Muscle layer of colon (tissue), 2 donors: Measurements from ENCODE around the gene ADAM12.

Source experiments
- H3K27ac ChIP-seq: one replicate; pipeline ENCODE4 v1.7.0; 2013; ENCODE audit warnings: low read depth, mild to moderate bottlenecking, low read length, moderate library complexity
- H3K27me3 ChIP-seq, 2 donors: one replicate each; pipeline ENCODE4 v1.7.0; 2013; ENCODE audit warnings: low read length in 2 of 2, mild to moderate bottlenecking in 2 of 2; ENCODE audit not compliant: insufficient read depth in 2 of 2, control insufficient read depth in 1 of 2
- H3K36me3 ChIP-seq: one replicate; pipeline ENCODE4 v1.7.0; 2013; ENCODE audit warnings: mild to moderate bottlenecking, low read length; ENCODE audit not compliant: insufficient read depth
- H3K4me1 ChIP-seq: one replicate; pipeline ENCODE4 v1.7.0; 2013; ENCODE audit warnings: mild to moderate bottlenecking, low read length; ENCODE audit not compliant: insufficient read depth
- H3K4me3 ChIP-seq, 2 donors: one replicate each; pipeline ENCODE4 v1.7.0; 2013; ENCODE audit warnings: low read length in 2 of 2, low read depth in 1 of 2, mild to moderate bottlenecking in 1 of 2, moderate library complexity in 1 of 2
- H3K9ac ChIP-seq: one replicate; pipeline ENCODE4 v1.7.0; 2013; ENCODE audit warnings: low read length
- H3K9me3 ChIP-seq: one replicate; pipeline ENCODE4 v1.7.0; 2013; ENCODE audit warnings: mild to moderate bottlenecking, low read length
- donor health status: abdominal sarcoma.
- donor health status: Adenocarcinoma of cecum.

Gene ADAM12

GRCh38 chr10:126170776-126171175 is 217.5 kb downstream of the ADAM12 start:
- no peak overlapping the region for H3K9ac ChIP-seq

GRCh38 chr10:126170371-126170770 is 217.9 kb downstream of the ADAM12 start:
- no peak overlapping the region for H3K4me3 ChIP-seq
- H3K36me3 ChIP-seq, result no peaks in the 10 kb centered on the region
- H3K9me3 ChIP-seq, result no peaks in the 10 kb centered on the region
- H3K27me3 ChIP-seq, result no peaks in the 10 kb centered on the region
- no peak overlapping the region for H3K9ac ChIP-seq
- no peak overlapping the region for H3K27ac ChIP-seq
- no peaks in the 10 kb centered on the region for H3K4me1 ChIP-seq

More at GRCh38 chr10:126170776-126171175, 217.5 kb downstream of the ADAM12 start:
- Histone ChIP-seq H3K36me3 (no peaks in the 10 kb centered on the region), H3K27me3 (no peaks in the 10 kb centered on the region), H3K4me1 (no peaks in the 10 kb centered on the region), H3K4me3 (no peak overlapping the region), H3K9me3 (no peaks in the 10 kb centered on the region), H3K27ac (no peak overlapping the region)

- Histone ChIP-seq H3K9me3 (no peaks in the 10 kb centered on the region), H3K9ac (no peak overlapping the region), H3K27ac (no peak overlapping the region), H3K36me3 (no peaks in the 10 kb centered on the region), H3K4me3 (no peak overlapping the region), H3K27me3 (no peaks in the 10 kb centered on the region), H3K4me1 (no peaks in the 10 kb centered on the region)
These were observed 218.4 kb downstream of the ADAM12 start for GRCh38 chr10:126169899-126170298.

- no peak overlapping the region for H3K27ac ChIP-seq
- no peaks in the 10 kb centered on the region for H3K36me3 ChIP-seq
- no peak overlapping the region for H3K4me3 ChIP-seq
- no peak overlapping the region for H3K9ac ChIP-seq
- no peaks in the 10 kb centered on the region for H3K9me3 ChIP-seq
- H3K27me3 ChIP-seq, result no peaks in the 10 kb centered on the region
- H3K4me1 ChIP-seq, result no peaks in the 10 kb centered on the region
These were observed 221.5 kb downstream of the ADAM12 start for GRCh38 chr10:126166797-126167196.

- Histone ChIP-seq H3K36me3 (no peaks in the 10 kb centered on the region), H3K27me3 (no peaks in the 10 kb centered on the region), H3K27ac (no peak overlapping the region), H3K4me3 (no peak overlapping the region), H3K4me1 (no peaks in the 10 kb centered on the region), H3K9ac (no peak overlapping the region), H3K9me3 (no peaks in the 10 kb centered on the region)
These were observed 222.4 kb downstream of the ADAM12 start for GRCh38 chr10:126165874-126166273.

GRCh38 chr10:126163506-126163905 is 224.8 kb downstream of the ADAM12 start:
- no peaks in the 10 kb centered on the region for H3K27me3 ChIP-seq
- H3K4me1 ChIP-seq, result no peaks in the 10 kb centered on the region
- no peaks in the 10 kb centered on the region for H3K36me3 ChIP-seq
- H3K27ac ChIP-seq, result no peak overlapping the region
- no peaks in the 10 kb centered on the region for H3K9me3 ChIP-seq
- H3K4me3 ChIP-seq, result no peak overlapping the region
- H3K9ac ChIP-seq, result no peak overlapping the region

- no peaks in the 10 kb centered on the region for H3K4me1 ChIP-seq
- H3K4me3 ChIP-seq, result no peak overlapping the region
- no peaks in the 10 kb centered on the region for H3K36me3 ChIP-seq
- no peaks in the 10 kb centered on the region for H3K9me3 ChIP-seq
- H3K27ac ChIP-seq, result no peak overlapping the region
- H3K9ac ChIP-seq, result no peak overlapping the region
- H3K27me3 ChIP-seq, result no peaks in the 10 kb centered on the region
These were observed 226.6 kb downstream of the ADAM12 start for GRCh38 chr10:126161691-126162090.

GRCh38 chr10:126160971-126161630 is 227.2 kb downstream of the ADAM12 start:
- no peaks in the 10 kb centered on the region for H3K36me3 ChIP-seq
- H3K4me1 ChIP-seq, result no peaks in the 10 kb centered on the region
- H3K9me3 ChIP-seq, result no peaks in the 10 kb centered on the region
- no peak overlapping the region for H3K9ac ChIP-seq
- no peak overlapping the region for H3K4me3 ChIP-seq
- no peak overlapping the region for H3K27ac ChIP-seq
- H3K27me3 ChIP-seq, result no peaks in the 10 kb centered on the region

- Histone ChIP-seq H3K4me1 (no peaks in the 10 kb centered on the region), H3K27me3 (no peaks in the 10 kb centered on the region), H3K4me3 (no peak overlapping the region), H3K9ac (no peak overlapping the region), H3K27ac (no peak overlapping the region), H3K9me3 (no peaks in the 10 kb centered on the region), H3K36me3 (no peaks in the 10 kb centered on the region)
These were observed 227.7 kb downstream of the ADAM12 start for GRCh38 chr10:126160571-126160970.

GRCh38 chr10:126158133-126158892 is 230.0 kb downstream of the ADAM12 start:
- no peaks in the 10 kb centered on the region for H3K36me3 ChIP-seq
- H3K27ac ChIP-seq, result no peak overlapping the region
- no peaks in the 10 kb centered on the region for H3K9me3 ChIP-seq
- H3K9ac ChIP-seq, result no peak overlapping the region
- H3K4me1 ChIP-seq, result no peaks in the 10 kb centered on the region
- H3K4me3 ChIP-seq, result no peak overlapping the region
- no peaks in the 10 kb centered on the region for H3K27me3 ChIP-seq

GRCh38 chr10:126157189-126157588 is 231.1 kb downstream of the ADAM12 start:
- H3K9ac ChIP-seq, result no peak overlapping the region

GRCh38 chr10:126156503-126156902 is 231.8 kb downstream of the ADAM12 start:
- Histone ChIP-seq H3K27me3 (no peaks in the 10 kb centered on the region), H3K4me3 (no peak overlapping the region), H3K9ac (no peak overlapping the region), H3K9me3 (no peaks in the 10 kb centered on the region), H3K36me3 (no peaks in the 10 kb centered on the region), H3K4me1 (no peaks in the 10 kb centered on the region), H3K27ac (no peak overlapping the region)

More at GRCh38 chr10:126157189-126157588, 231.1 kb downstream of the ADAM12 start:
- no peaks in the 10 kb centered on the region for H3K36me3 ChIP-seq
- no peak overlapping the region for H3K4me3 ChIP-seq
- no peaks in the 10 kb centered on the region for H3K9me3 ChIP-seq
- no peak overlapping the region for H3K27ac ChIP-seq
- H3K4me1 ChIP-seq, result no peaks in the 10 kb centered on the region
- no peaks in the 10 kb centered on the region for H3K27me3 ChIP-seq
